SK-N-SH (cell line): ENCODE results near the gene TRMU. TPM values are rescaled to one million over a fixed set of nuclear protein-coding genes. Genes with fewer than 3 reads are reported as not detected.

ENCODE experiments used
- CTCF ChIA-PET: fragments of 300-600, 350-600 bp; formaldehyde crosslinking; extraction: SDS; loops from one replicate; lab custom pipeline; 2021; lab: Yijun Ruan, JAX
- POLR2A ChIA-PET: fragments of 350-600 bp; sonication (Branson Sonifier 250); formaldehyde crosslinking; extraction: SDS; loops from one replicate; lab custom pipeline; 2020; ENCODE audit warnings: antibody characterized with exemption, inconsistent platforms; lab: Yijun Ruan, JAX
- DNase-seq: peaks from one replicate; pipeline ENCODE4 v3.0.0; 2012
- H2AFZ ChIP-seq: fragments of 200-600 bp; sonication (generic); 2 replicates; pipeline ENCODE4 v1.8.1; 2016; ENCODE audit warnings: antibody characterized with exemption, mild to moderate bottlenecking, low read depth
- H3F3A ChIP-seq: fragments of 200-600 bp; sonication (generic); replicated peaks from 2 replicates; pipeline ENCODE3; 2016; ENCODE audit warnings: antibody characterized with exemption, mild to moderate bottlenecking; ENCODE audit not compliant: insufficient read depth
- H3K27ac ChIP-seq, 2 experiments: fragments of 200-500 bp in 1 of 2; fragments of 200-600 bp in 1 of 2; sonication (Bioruptor generic) in 1 of 2; sonication (generic), shearing (Covaris generic) in 1 of 2; 2 replicates each; pipeline versions ENCODE4 v1.5.1 to v1.6.1; 2014 to 2016; ENCODE audit warnings: low read depth in 2 of 2, inconsistent platforms in 1 of 2, low read length in 1 of 2, mild to moderate bottlenecking in 1 of 2, mixed read lengths in 1 of 2
- H3K27me3 ChIP-seq: fragments of 200-600 bp; sonication (generic), shearing (Covaris generic); 2 replicates; pipeline ENCODE4 v1.6.1; 2016; ENCODE audit warnings: mixed run types; ENCODE audit not compliant: insufficient read depth
- H3K36me3 ChIP-seq, 2 experiments: fragments of 200-500 bp in 1 of 2; fragments of 200-600 bp in 1 of 2; sonication (Bioruptor generic) in 1 of 2; sonication (generic) in 1 of 2; replicated peaks in 1 of 2; 2 replicates each; pipeline versions ENCODE3 to v1.5.1; 2014 to 2016; ENCODE audit warnings: low read length in 1 of 2, mild to moderate bottlenecking in 1 of 2; ENCODE audit not compliant: insufficient read depth in 2 of 2, control insufficient read depth in 1 of 2
- H3K4me1 ChIP-seq, 2 experiments: fragments of 200-500 bp in 1 of 2; fragments of 200-600 bp in 1 of 2; sonication (Bioruptor generic) in 1 of 2; sonication (generic), shearing (Covaris generic) in 1 of 2; 2 replicates each; pipeline versions ENCODE4 v1.5.1 to v1.6.1; 2014 to 2016; ENCODE audit warnings: low read depth in 1 of 2, low read length in 1 of 2, mixed run types in 1 of 2; ENCODE audit not compliant: insufficient read depth in 2 of 2, control insufficient read depth in 1 of 2
- H3K4me2 ChIP-seq: fragments of 200-600 bp; sonication (generic), shearing (Covaris generic); 2 replicates; pipeline ENCODE4 v1.6.1; 2017; ENCODE audit warnings: mixed run types
- H3K4me3 ChIP-seq, 2 experiments: fragments of 200-500 bp in 1 of 2; fragments of 200-600 bp in 1 of 2; sonication (Bioruptor generic) in 1 of 2; sonication (generic), shearing (Covaris generic) in 1 of 2; 2 replicates each; pipeline versions ENCODE4 v1.5.1 to v1.8.1; 2014 to 2016; ENCODE audit warnings: low read depth in 2 of 2, inconsistent platforms in 1 of 2, low read length in 1 of 2, mild to moderate bottlenecking in 1 of 2, mixed read lengths in 1 of 2, moderate library complexity in 1 of 2
- H3K79me2 ChIP-seq: fragments of 200-600 bp; sonication (generic); 2 replicates; pipeline ENCODE4 v1.8.1; 2017; ENCODE audit warnings: mild to moderate bottlenecking; ENCODE audit not compliant: insufficient read depth
- H3K9ac ChIP-seq: fragments of 200-600 bp; sonication (generic); 2 replicates; pipeline ENCODE4 v1.6.1; 2017; ENCODE audit warnings: mixed run types
- H3K9me2 ChIP-seq: fragments of 200-600 bp; sonication (generic); 2 replicates; pipeline ENCODE4 v1.6.1; 2017; ENCODE audit warnings: mixed run types
- H3K9me3 ChIP-seq: fragments of 200-600 bp; sonication (generic); 2 replicates; pipeline ENCODE4 v1.6.1; 2017; ENCODE audit warnings: mixed run types, mild to moderate bottlenecking, moderate library complexity
- H4K20me1 ChIP-seq: fragments of 200-600 bp; sonication (generic); 2 replicates; pipeline ENCODE4 v1.6.1; 2017; ENCODE audit warnings: mild to moderate bottlenecking, mixed run types; ENCODE audit not compliant: insufficient read depth
- CHD2 ChIP-seq: fragments of 150-350 bp; IDR thresholded peaks from 2 replicates; pipeline ENCODE4 v1.6.1; 2018; ENCODE audit warnings: low read length; ENCODE audit not compliant: partially characterized antibody
- ELF1 ChIP-seq: IDR thresholded peaks from 2 replicates; pipeline ENCODE4 v1.4.0; 2012
- EZH2phosphoT487 ChIP-seq: fragments of 200-600 bp; sonication (generic); IDR thresholded peaks from 2 replicates; pipeline ENCODE4 v1.6.1; 2017; ENCODE audit warnings: low read depth, mixed run types, mild to moderate bottlenecking, antibody characterized with exemption, moderate library complexity, borderline replicate concordance
- MEF2A ChIP-seq: IDR thresholded peaks from 2 replicates; pipeline ENCODE4 v1.4.0; 2012; ENCODE audit warnings: low read depth, borderline replicate concordance
- MXI1 ChIP-seq: IDR thresholded peaks from 2 replicates; pipeline ENCODE4 v1.6.1; 2012; ENCODE audit warnings: mild to moderate bottlenecking, low read depth, low read length, improper control_type of control experiment
- NFIC ChIP-seq: IDR thresholded peaks from 2 replicates; pipeline ENCODE4 v1.4.0; 2012; ENCODE audit warnings: borderline replicate concordance
- NRF1 ChIP-seq: IDR thresholded peaks from 2 replicates; pipeline ENCODE4 v1.6.1; 2012; ENCODE audit warnings: low read depth, mild to moderate bottlenecking, low read length
- PBX3 ChIP-seq: IDR thresholded peaks from 2 replicates; pipeline ENCODE4; 2012
- POLR2AphosphoS5 ChIP-seq: IDR thresholded peaks from 2 replicates; pipeline ENCODE4 v1.6.1; 2012; ENCODE audit warnings: low read depth, low read length
- RAD21 ChIP-seq: IDR thresholded peaks from 2 replicates; pipeline ENCODE4 v1.6.1; 2012; ENCODE audit warnings: mild to moderate bottlenecking, low read length
- REST ChIP-seq: IDR thresholded peaks from 2 replicates; pipeline ENCODE4 v1.6.1; 2012; ENCODE audit warnings: mild to moderate bottlenecking, low read depth, low read length, moderate library complexity
- RFX5 ChIP-seq: IDR thresholded peaks from 2 replicates; pipeline ENCODE4 v1.6.1; 2012; ENCODE audit warnings: mild to moderate bottlenecking, improper control_type of control experiment, low read length
- RXRA ChIP-seq: IDR thresholded peaks from 2 replicates; pipeline ENCODE4 v1.4.0; 2012; ENCODE audit warnings: low read depth, mild to moderate bottlenecking, borderline replicate concordance
- TAF1 ChIP-seq: IDR thresholded peaks from 2 replicates; pipeline ENCODE4 v1.6.1; 2012; ENCODE audit warnings: low read depth, mild to moderate bottlenecking, low read length, moderate library complexity, borderline replicate concordance
- TEAD4 ChIP-seq: IDR thresholded peaks from 2 replicates; pipeline ENCODE4 v1.4.0; 2012; ENCODE audit warnings: mild to moderate bottlenecking, borderline replicate concordance; ENCODE audit not compliant: insufficient read depth
- USF1 ChIP-seq: IDR thresholded peaks from 2 replicates; pipeline ENCODE4 v1.4.0; 2012; ENCODE audit warnings: low read depth, borderline replicate concordance
- YY1 ChIP-seq: IDR thresholded peaks from 2 replicates; pipeline ENCODE4 v1.4.0; 2012; ENCODE audit warnings: low read depth, mild to moderate bottlenecking
- WGBS: methylation state at CpG from one replicate; pipeline ENCODE4 v1.1.6; 2017; ENCODE audit warnings: low lambda C conversion rate; 5-methylcytosine and 5-hydroxymethylcytosine counted together
- polyA plus RNA-seq, 3 experiments: library from polyadenylated mRNA; depleted of rRNA; stranded (reverse); fragments of >200 nt; gene quantifications; 2 replicates each; pipeline ENCODE4 v1.2.3, GENCODE V29; 2012
- TF ChIP-seq, protein P1 (sequence below): IDR thresholded peaks from 2 replicates; pipeline ENCODE4 v1.4.0; 2012; ENCODE audit warnings: low read depth
- TF ChIP-seq, protein P2 (sequence below): fragments of 150-350 bp; IDR thresholded peaks from 2 replicates; pipeline ENCODE4 v1.6.1; 2016; ENCODE audit warnings: mild to moderate bottlenecking, low read depth, low read length
- TF ChIP-seq, protein P3 (sequence below): fragments of 150-350 bp; IDR thresholded peaks from 2 replicates; pipeline ENCODE4 v1.6.1; 2017; ENCODE audit warnings: antibody characterized with exemption, low read length, low read depth, borderline replicate concordance

TRMU gene
- polyA plus RNA-seq, 1 of the 3 experiments (the other 2 are of a cell fraction), result 47.1 TPM

DNA sequence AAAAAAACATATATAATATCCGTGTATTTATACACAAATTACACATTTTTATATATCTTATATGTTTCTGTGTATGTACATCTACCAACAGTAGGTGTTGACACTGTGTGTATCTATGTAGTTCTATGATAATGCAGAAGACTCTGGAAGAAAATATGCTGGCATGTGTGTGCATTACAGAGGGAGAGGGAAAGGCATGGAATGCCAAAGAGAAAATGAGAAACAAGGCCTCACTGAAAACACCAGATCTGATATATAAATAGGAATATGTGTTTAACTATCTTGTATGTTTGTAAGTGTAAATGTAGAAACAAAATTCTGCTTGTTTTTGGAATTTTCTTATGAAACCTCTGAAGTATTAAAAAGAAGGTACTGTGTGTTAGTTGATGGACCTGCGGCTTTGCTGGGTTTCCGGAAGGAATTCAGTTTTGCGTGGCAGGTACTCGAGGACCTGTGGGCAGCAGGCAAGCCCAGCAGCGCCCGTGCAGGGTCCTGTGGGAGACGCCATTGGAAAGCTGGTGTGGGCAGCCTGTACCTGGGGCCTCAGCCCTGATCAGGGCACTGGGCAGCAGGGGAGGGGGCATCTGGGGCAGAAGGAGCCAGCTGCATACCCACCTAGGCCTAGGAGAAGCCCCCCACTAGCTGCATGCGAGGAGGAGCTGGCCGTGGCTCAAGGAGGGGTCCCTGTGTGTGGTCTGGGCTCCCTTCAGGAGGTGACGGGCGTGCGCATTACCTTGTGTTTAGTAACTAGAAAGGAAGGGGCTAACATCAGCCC, 7.6 kb upstream of the TRMU start:
- Histone ChIP-seq H3F3A (no peaks in the 10 kb centered on the region), H3K4me3 (no peak overlapping the region), H3K27me3 (no peaks in the 10 kb centered on the region), H3K4me1 (no peaks in the 10 kb centered on the region), H3K79me2 (peaks cover under 1% of the 10 kb centered on the region; the same call in 1 of the 2 replicates), H4K20me1 (no peaks in the 10 kb centered on the region), H3K36me3 (peaks cover 5 to 39% of the 10 kb centered on the region in 2 experiments), H2AFZ (no peak overlapping the region)
- no peak for TF ChIP-seq TEAD4
- TF ChIP-seq EZH2phosphoT487, result no peak
- no peak for TF ChIP-seq MEF2A
- TF ChIP-seq RXRA, result no peak
- TF ChIP-seq MXI1, result no peak
- TF ChIP-seq USF1, result no peak
- TF ChIP-seq REST, result no peak
- TF ChIP-seq ELF1, result no peak
- TF ChIP-seq CHD2, result no peak
- no peak for TF ChIP-seq NFIC
- TF ChIP-seq TAF1, result no peak
- no peak for TF ChIP-seq YY1
- TF ChIP-seq, protein P1, sequence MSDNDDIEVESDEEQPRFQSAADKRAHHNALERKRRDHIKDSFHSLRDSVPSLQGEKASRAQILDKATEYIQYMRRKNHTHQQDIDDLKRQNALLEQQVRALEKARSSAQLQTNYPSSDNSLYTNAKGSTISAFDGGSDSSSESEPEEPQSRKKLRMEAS, result no peak
- TF ChIP-seq RAD21, result no peak
- TF ChIP-seq RFX5, result no peak
- TF ChIP-seq, protein P2, sequence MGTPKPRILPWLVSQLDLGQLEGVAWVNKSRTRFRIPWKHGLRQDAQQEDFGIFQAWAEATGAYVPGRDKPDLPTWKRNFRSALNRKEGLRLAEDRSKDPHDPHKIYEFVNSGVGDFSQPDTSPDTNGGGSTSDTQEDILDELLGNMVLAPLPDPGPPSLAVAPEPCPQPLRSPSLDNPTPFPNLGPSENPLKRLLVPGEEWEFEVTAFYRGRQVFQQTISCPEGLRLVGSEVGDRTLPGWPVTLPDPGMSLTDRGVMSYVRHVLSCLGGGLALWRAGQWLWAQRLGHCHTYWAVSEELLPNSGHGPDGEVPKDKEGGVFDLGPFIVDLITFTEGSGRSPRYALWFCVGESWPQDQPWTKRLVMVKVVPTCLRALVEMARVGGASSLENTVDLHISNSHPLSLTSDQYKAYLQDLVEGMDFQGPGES, result no peak
- TF ChIP-seq NRF1, result no peak
- TF ChIP-seq POLR2AphosphoS5, result no peak
- TF ChIP-seq, protein P3, sequence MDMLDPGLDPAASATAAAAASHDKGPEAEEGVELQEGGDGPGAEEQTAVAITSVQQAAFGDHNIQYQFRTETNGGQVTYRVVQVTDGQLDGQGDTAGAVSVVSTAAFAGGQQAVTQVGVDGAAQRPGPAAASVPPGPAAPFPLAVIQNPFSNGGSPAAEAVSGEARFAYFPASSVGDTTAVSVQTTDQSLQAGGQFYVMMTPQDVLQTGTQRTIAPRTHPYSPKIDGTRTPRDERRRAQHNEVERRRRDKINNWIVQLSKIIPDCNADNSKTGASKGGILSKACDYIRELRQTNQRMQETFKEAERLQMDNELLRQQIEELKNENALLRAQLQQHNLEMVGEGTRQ, result no peak
- TF ChIP-seq PBX3, result no peak
- TF ChIP-seq, all 33 proteins: peak for 0
- Histone ChIP-seq H3K9me2 (no peaks in the 10 kb centered on the region), H3K27ac (no peak overlapping the region), H3K9ac (no peak overlapping the region), H3K4me2 (no peak overlapping the region), H3K9me3 (no peaks in the 10 kb centered on the region)
- WGBS, result 96% methylated on average over 11 of the region's 13 CpGs
- no peak for DNase-seq
- ChIA-PET POLR2A (no interaction called here), CTCF (interaction anchor here (0.7 to 1.7 kb wide), 4 partner anchors 10 to 205 kb away, joined by 3 to 7 read pairs (median 3); no protein-coding TSS in a partner anchor)
